Stomach (tissue), 4 donors: ENCODE measurements around the gene INPP5K.
"Not testable (repeated sequence)": the region's sequence is repeated elsewhere in the genome, so short reads cannot be mapped to it uniquely, and the experiment has no call there.

Experiments used
- EP300 ChIP-seq: sonication (generic); formaldehyde crosslinking; IDR thresholded peaks from one replicate; pipeline ENCODE4 v1.6.1; 2017; ENCODE audit warnings: antibody characterized with exemption
- POLR2A ChIP-seq, 4 donors: fragments of 450-650 bp; IDR thresholded peaks; one replicate each; pipeline ENCODE4 v1.6.1; 2016; ENCODE audit warnings: antibody characterized with exemption in 4 of 4, control low read depth in 2 of 4, mild to moderate bottlenecking in 1 of 4, moderate library complexity in 1 of 4
- POLR2AphosphoS5 ChIP-seq, 3 donors: sonication (generic); formaldehyde crosslinking; IDR thresholded peaks; one replicate each; pipeline ENCODE4 v1.6.1; 2016; ENCODE audit warnings: antibody characterized with exemption in 3 of 3
- TF ChIP-seq, protein P1 (sequence below), 7 experiments: fragments of 450-650 bp in 4 of 7; fragments of 200-600 bp in 3 of 7; sonication (generic) in 3 of 7; IDR thresholded peaks; one replicate each; pipeline ENCODE4 v1.5.1; 2016 to 2019; ENCODE audit warnings: antibody characterized with exemption in 7 of 7, control low read depth in 2 of 7, mild to moderate bottlenecking in 1 of 7

GRCh38 chr17:1453694-1454093, 62.7 kb downstream of the INPP5K start:
- TF ChIP-seq, protein P1, sequence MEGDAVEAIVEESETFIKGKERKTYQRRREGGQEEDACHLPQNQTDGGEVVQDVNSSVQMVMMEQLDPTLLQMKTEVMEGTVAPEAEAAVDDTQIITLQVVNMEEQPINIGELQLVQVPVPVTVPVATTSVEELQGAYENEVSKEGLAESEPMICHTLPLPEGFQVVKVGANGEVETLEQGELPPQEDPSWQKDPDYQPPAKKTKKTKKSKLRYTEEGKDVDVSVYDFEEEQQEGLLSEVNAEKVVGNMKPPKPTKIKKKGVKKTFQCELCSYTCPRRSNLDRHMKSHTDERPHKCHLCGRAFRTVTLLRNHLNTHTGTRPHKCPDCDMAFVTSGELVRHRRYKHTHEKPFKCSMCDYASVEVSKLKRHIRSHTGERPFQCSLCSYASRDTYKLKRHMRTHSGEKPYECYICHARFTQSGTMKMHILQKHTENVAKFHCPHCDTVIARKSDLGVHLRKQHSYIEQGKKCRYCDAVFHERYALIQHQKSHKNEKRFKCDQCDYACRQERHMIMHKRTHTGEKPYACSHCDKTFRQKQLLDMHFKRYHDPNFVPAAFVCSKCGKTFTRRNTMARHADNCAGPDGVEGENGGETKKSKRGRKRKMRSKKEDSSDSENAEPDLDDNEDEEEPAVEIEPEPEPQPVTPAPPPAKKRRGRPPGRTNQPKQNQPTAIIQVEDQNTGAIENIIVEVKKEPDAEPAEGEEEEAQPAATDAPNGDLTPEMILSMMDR (IDR thresholded peaks at IDR 0.05), result not testable (repeated sequence)
- TF ChIP-seq POLR2A (IDR thresholded peaks at IDR 0.05); EP300; POLR2AphosphoS5 (IDR thresholded peaks at IDR 0.05): not testable (repeated sequence)
